Heart right ventricle (tissue), 16 donors: Measurements from ENCODE around the gene CPED1. TPM values are rescaled to one million over a fixed set of nuclear protein-coding genes. Genes with fewer than 3 reads are reported as not detected.

Experiments
- ATAC-seq, 8 donors: fragments of 200-7000 bp; cut with Tn5 transposase; one replicate each; pipeline ENCODE4 v1.9.1; 2020; ENCODE audit warnings: mild to moderate bottlenecking in 8 of 8, moderate library complexity in 8 of 8, moderate number of reproducible peaks in 1 of 8
- DNase-seq, 2 donors: peaks; one replicate each; pipeline ENCODE4 v3.0.0-alpha.2; 2020
- H3K27ac ChIP-seq, 10 donors: fragments of 200-600 bp; sonication (generic) in 2 of 10; one replicate each; pipeline versions ENCODE4 v1.5.0 to v1.8.0; 2020 to 2022; ENCODE audit warnings: mild to moderate bottlenecking in 3 of 10
- H3K27me3 ChIP-seq, 7 donors: fragments of 200-600 bp; one replicate each; pipeline ENCODE4 v1.8.0; 2021 to 2022; ENCODE audit warnings: mild to moderate bottlenecking in 2 of 7
- H3K36me3 ChIP-seq, 9 donors: fragments of 200-600 bp; sonication (generic) in 1 of 9; one replicate each; pipeline versions ENCODE4 v1.5.0 to v1.8.0; 2020 to 2022; ENCODE audit warnings: mild to moderate bottlenecking in 2 of 9
- H3K4me1 ChIP-seq, 9 donors: fragments of 200-600 bp; sonication (generic) in 1 of 9; one replicate each; pipeline versions ENCODE4 v1.5.0 to v1.8.0; 2020 to 2022; ENCODE audit warnings: mild to moderate bottlenecking in 4 of 9
- H3K4me3 ChIP-seq, 10 donors: fragments of 200-600 bp; sonication (generic) in 2 of 10; one replicate each; pipeline versions ENCODE4 v1.5.0 to v1.8.0; 2020 to 2022; ENCODE audit warnings: mild to moderate bottlenecking in 7 of 10, moderate library complexity in 2 of 10
- H3K9me3 ChIP-seq, 11 donors: fragments of 200-600 bp in 10 of 11; sonication (generic) in 2 of 11; one replicate each; pipeline versions ENCODE4 v1.5.0 to v1.8.0; 2013 to 2022; ENCODE audit warnings: mild to moderate bottlenecking in 2 of 11, control low read depth in 1 of 11, moderate library complexity in 1 of 11
- WGBS, 2 donors: extraction: QIAGEN DNeasy Blood & Tissue Kit; methylation state at CpG; one replicate each; pipeline ENCODE4 v1.1.7; 2013; ENCODE audit warnings: inconsistent platforms in 1 of 2; 5-methylcytosine and 5-hydroxymethylcytosine counted together
- intact Hi-C, 10 donors: fragments of 100-400 bp; cut with DNase I; formaldehyde crosslinking; loops; one replicate each; pipeline versions ENCODE4 v1.11.1 to v1.14.2; 2022
- polyA plus RNA-seq, 2 donors: library from polyadenylated mRNA; stranded (reverse); fragments of 200-250 nt; gene quantifications; one replicate each; pipeline ENCODE4 v1.2.3, GENCODE V29; 2013
- total RNA-seq, 10 donors: library from RNA; stranded (reverse); fragmentation: NEBNext Ultra II Directional in 3 of 10; extraction: Animal tissue kit (Norgen Biotek cat#: 25700) in 3 of 10; gene quantifications; one replicate each; pipeline versions ENCODE4 v1.2.1 to v1.2.4, GENCODE V29; 2021 to 2023
- TF ChIP-seq, protein P1 (sequence below), 9 donors: fragments of 200-600 bp; sonication (generic) in 2 of 9; IDR thresholded peaks; one replicate each; pipeline versions ENCODE4 v1.5.0 to v1.8.0; 2021 to 2022; ENCODE audit warnings: antibody characterized with exemption in 9 of 9, mild to moderate bottlenecking in 5 of 9, moderate library complexity in 1 of 9
- donor health status: Arrhythmogenic right ventricular cardiomyopathy.
- donor health status: ischemic (EF 13 %, LVEDD 7.1; RV severe dilation, severe dysfunction).
- donor health status: healthy with polysubstance abuse.
- donor health status: DM: no; HTN: yes; CAD: no.
- donor health status: DM: no; HTN: no; CAD: no.
- donor health status: ischemic (EF 25% LVEDD 6.9; RV normal size, moderate dysfunction).
- donor health status: ischemic (EF 25% LVEDD 5.7; RV mildly dilated, moderate dysfunction).
- donor health status: healthy.
- donor health status: DM: yes; HTN: yes; CAD: no.
- donor health status: Ischemic cardiomyopathy.
- donor health status: ischemic (EF 35%, LVEDD 5.7; RV mildly dilated, moderate dysfunction).
- donor health status: nonischemic (EF 11% LVEDD 7.7; RV severe dilation, severe dysfunction).
- donor health status: DM: yes; HTN: yes; CAD: no.
- donor health status: PGD.
- donor health status: ischemic (EF 29% LVEDD 5.4; RV normal size, mild dysfunction).
- donor health status: nonischemic (EF 23%, LVEDD 6.1; RV moderate dilation, normal function).

The CPED1 gene
- total and polyA plus RNA-seq, 12 donors: 3.9 to 56.5 (median 31.2) TPM

DNA sequence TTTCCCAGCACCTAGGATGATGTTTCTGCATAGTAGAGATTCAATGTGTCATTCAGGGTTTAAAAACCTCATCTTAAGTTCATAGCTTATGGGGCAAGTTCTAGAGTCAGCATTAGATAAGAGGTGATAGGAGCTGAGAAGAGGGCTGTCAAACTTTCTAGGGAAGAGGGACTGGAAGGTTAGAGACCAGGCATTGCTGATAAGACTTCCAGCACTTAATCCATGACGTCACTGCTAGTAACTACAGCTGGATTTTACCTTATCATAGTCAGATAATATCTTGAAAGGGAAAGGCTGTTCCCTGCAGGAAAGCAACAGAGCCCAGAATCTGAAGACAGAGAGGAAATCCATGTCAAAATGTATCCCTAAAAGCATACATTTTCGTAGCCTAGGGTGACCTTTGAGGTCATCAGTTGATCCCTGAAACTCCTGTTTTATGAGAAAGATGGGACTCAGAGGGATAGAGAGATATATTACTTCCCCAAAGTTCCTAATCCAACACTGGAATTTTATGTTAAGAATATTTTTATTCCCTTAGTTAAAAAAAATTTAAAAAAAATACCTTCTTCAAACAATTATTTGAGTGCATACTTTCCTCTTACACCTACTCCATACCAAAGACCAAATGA is 3.3 kb upstream of the CPED1 start:
- DNase-seq (no peak), ATAC-seq (no peak)
- TF ChIP-seq, protein P1, sequence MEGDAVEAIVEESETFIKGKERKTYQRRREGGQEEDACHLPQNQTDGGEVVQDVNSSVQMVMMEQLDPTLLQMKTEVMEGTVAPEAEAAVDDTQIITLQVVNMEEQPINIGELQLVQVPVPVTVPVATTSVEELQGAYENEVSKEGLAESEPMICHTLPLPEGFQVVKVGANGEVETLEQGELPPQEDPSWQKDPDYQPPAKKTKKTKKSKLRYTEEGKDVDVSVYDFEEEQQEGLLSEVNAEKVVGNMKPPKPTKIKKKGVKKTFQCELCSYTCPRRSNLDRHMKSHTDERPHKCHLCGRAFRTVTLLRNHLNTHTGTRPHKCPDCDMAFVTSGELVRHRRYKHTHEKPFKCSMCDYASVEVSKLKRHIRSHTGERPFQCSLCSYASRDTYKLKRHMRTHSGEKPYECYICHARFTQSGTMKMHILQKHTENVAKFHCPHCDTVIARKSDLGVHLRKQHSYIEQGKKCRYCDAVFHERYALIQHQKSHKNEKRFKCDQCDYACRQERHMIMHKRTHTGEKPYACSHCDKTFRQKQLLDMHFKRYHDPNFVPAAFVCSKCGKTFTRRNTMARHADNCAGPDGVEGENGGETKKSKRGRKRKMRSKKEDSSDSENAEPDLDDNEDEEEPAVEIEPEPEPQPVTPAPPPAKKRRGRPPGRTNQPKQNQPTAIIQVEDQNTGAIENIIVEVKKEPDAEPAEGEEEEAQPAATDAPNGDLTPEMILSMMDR (IDR thresholded peaks at IDR 0.05): no peak
- Histone ChIP-seq H3K27me3 (peaks cover 0 to 15% (median 0%) of the 10 kb centered on the region in 7 donors), H3K4me1 (peaks cover 0 to 21% (median 5%) of the 10 kb centered on the region in 9 donors), H3K4me3 (no peak overlapping the region), H3K36me3 (no peaks in the 10 kb centered on the region), H3K9me3 (no peaks in the 10 kb centered on the region), H3K27ac (peak overlapping the region in 3 of 10 donors; percentile 19 to 42 (median 23))
- 23 to 29% methylated on average over 2 of the region's 2 CpGs for WGBS, 2 donors
- intact Hi-C loops: loop anchor here in 6 of 10 donors (5.0 to 10.0 kb wide), 4 partner anchors 92 to 400 kb away; no protein-coding TSS in a partner anchor

DNA sequence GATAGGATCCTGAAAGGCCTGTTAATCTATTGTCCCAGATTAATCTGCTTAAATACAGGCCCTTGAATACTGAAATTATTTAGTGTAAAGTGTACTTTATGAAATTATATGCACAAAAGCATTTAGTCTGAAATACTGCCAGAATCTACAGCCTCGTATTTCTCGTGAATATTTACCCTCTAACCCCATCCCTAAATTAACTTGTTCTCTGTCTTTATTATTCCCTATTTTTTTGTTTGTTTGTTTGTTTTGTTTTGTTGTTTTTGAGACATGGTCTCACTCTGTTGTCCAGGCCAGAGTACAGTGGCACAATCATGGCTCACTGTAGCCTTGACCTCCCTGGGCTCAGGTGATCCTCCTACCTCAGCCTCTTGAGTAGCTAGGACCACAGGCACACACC is 2.7 kb upstream of the CPED1 start:
- DNase-seq (no peak), ATAC-seq (no peak)
- intact Hi-C loops: loop anchor here in 9 of 10 donors (2.0 to 10.0 kb wide), 7 partner anchors 91 to 399 kb away; no protein-coding TSS in a partner anchor
- Histone ChIP-seq H3K27ac (peak overlapping the region in 3 of 10 donors; percentile 3 to 42 (median 23)), H3K27me3 (peaks cover 0 to 19% (median 0%) of the 10 kb centered on the region in 7 donors), H3K36me3 (no peaks in the 10 kb centered on the region), H3K4me1 (peaks cover 0 to 27% (median 5%) of the 10 kb centered on the region in 9 donors), H3K4me3 (no peak overlapping the region), H3K9me3 (no peaks in the 10 kb centered on the region)
- TF ChIP-seq, protein P1 (IDR thresholded peaks at IDR 0.05): no peak
- 91 to 92% methylated on average over 2 of the region's 2 CpGs for WGBS, 2 donors

DNA sequence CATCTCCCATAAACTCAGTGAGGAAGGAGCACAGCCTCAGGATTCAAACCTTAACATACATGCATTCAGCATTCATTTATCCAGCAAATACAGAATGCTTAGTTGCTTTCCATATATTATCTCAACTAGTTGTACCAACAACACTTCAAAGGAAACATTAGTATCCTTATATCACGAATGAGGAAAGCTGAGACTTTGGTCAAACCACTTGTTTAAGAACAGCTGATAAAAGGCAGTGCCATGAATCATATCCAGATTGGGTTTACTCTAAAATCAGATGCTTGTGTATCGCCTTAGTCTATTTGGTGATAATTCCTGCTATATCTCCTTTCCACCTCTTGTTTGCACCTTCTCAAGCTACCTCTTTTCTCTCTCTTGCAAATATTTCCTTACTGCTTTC is 1.9 kb upstream of the CPED1 start:
- ATAC-seq: no peak
- H3K27me3 ChIP-seq: peaks cover 0 to 25% (median 0%) of the 10 kb centered on the region in 7 donors
- no peak overlapping the region for H3K4me3 ChIP-seq
- WGBS, 2 donors: 89 to 90% methylated on average over 2 of the region's 2 CpGs
- no peaks in the 10 kb centered on the region for H3K9me3 ChIP-seq
- intact Hi-C loops: loop anchor here (1.0 to 10.0 kb wide), 9 partner anchors 91 to 398 kb away; no protein-coding TSS in a partner anchor
- H3K36me3 ChIP-seq: no peaks in the 10 kb centered on the region
- DNase-seq: no peak
- TF ChIP-seq, protein P1 (IDR thresholded peaks at IDR 0.05): no peak
- H3K27ac ChIP-seq: no peak overlapping the region
- H3K4me1 ChIP-seq: peaks cover 0 to 35% (median 5%) of the 10 kb centered on the region in 9 donors

DNA sequence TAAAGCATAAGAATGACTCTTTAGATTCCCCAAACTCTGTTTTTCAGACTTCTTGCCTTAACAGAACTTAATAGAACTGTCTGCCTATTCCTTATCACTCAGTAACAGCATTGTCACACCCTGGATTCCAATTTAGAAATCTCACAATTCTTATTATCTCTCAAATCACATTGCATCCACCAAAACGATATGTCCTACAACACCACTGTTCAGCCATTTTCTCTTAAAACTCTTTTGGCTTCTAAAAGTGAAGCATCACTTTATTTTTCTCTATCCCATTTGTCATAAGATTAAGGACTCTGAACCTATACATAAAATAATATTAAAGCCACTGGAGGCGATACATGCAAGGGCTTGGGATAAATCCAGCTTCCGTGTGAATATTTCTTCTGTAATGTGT is 1.2 kb upstream of the CPED1 start:
- TF ChIP-seq, protein P1 (IDR thresholded peaks at IDR 0.05): no peak
- Histone ChIP-seq H3K4me3 (peak overlapping the region in 3 of 10 donors; percentile 66 to 75 (median 68)), H3K4me1 (peaks cover 0 to 41% (median 11%) of the 10 kb centered on the region in 9 donors), H3K9me3 (no peaks in the 10 kb centered on the region), H3K27ac (peak overlapping the region in 8 of 10 donors; percentile 64 to 97 (median 90)), H3K27me3 (peaks cover 0 to 26% (median 0%) of the 10 kb centered on the region in 7 donors), H3K36me3 (no peaks in the 10 kb centered on the region)
- ATAC-seq: no peak
- no peak for DNase-seq
- intact Hi-C loops: loop anchor here (1.0 to 10.0 kb wide), 9 partner anchors 90 to 398 kb away; no protein-coding TSS in a partner anchor
- 1 to 3% methylated on average over 3 of the region's 3 CpGs for WGBS, 2 donors
